H54 (cell line): ENCODE data around the gene PRKAB1.

Experiments used
- DNase-seq: peaks from one replicate; pipeline ENCODE4 v3.0.0; 2011; ENCODE audit warnings: low spot score, mixed read lengths; ENCODE audit not compliant: insufficient read length
- FAIRE-seq: peaks from 3 replicates; lab custom pipeline; 2011; peaks lifted over from hg19 to GRCh38; lab: Jason Lieb, UNC
- POLR2A ChIP-seq: IDR thresholded peaks from 2 replicates; pipeline ENCODE4 v1.6.1; 2011; ENCODE audit warnings: low read depth, mild to moderate bottlenecking, low read length

PRKAB1 gene

GRCh38 chr12:119684711-119685369 lies 16.9 kb downstream of the PRKAB1 start:
- TF ChIP-seq POLR2A = no peak

DNA sequence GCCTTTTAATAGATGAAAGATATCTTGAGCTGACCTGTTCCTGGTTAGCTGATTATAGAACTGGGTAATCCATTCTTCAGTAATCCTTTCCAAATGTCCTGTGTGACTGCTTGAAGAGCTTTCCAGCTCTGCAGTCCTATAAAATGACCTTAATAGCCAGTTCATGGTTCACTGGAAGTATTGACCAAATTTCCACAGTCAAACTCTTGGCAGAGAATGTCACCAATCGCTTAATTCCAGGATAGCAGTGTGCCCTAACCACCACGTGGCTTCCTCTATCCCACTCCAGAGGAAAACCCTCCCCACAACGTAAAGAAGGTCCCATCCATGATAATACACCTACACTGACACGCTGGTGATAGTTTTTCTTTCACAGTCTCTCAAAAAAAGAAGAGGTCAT lies 17.4 kb downstream of the PRKAB1 start:
- TF ChIP-seq POLR2A = no peak
- FAIRE-seq (no peak), DNase-seq (no peak)

More at GRCh38 chr12:119684711-119685369, 16.9 kb downstream of the PRKAB1 start:
- FAIRE-seq = no peak
- DNase-seq = no peak

- DNase-seq = no peak
- no peak for TF ChIP-seq POLR2A
- no peak for FAIRE-seq
Measured at GRCh38 chr12:119686355-119686754, 18.4 kb downstream of the PRKAB1 start.

- no peak for FAIRE-seq
Measured at GRCh38 chr12:119686776-119687175, 18.8 kb downstream of the PRKAB1 start.

GRCh38 chr12:119687406-119687805 lies 19.5 kb downstream of the PRKAB1 start:
- no peak for TF ChIP-seq POLR2A
- no peak for FAIRE-seq
- no peak for DNase-seq

More at GRCh38 chr12:119686776-119687175, 18.8 kb downstream of the PRKAB1 start:
- no peak for DNase-seq
- TF ChIP-seq POLR2A = no peak

DNA sequence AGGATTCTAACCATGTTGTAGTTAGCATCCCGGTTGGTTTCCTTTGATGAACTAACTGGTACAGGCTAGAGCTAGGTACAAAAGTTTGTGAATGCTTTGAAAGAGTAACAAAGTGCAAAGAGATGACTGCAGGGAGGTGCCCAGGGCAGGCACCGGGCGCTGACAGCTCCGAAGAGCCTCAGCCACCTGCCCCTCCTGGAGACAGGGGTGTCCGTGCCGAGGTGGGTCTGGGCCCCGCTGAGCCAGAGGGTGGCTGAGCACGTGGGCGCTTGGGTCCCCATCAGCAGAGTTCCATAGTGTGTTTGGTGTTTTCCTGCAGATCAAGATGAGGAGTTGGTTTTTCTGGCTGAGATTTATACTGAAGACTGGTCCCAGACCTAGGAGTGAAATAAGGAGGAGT lies 19.9 kb downstream of the PRKAB1 start:
- TF ChIP-seq POLR2A = no peak
- FAIRE-seq (no peak), DNase-seq (no peak)

GRCh38 chr12:119689935-119690500 lies 22.1 kb downstream of the PRKAB1 start:
- FAIRE-seq (no peak), DNase-seq (no peak)
- no peak for TF ChIP-seq POLR2A

GRCh38 chr12:119691202-119691810 lies 23.4 kb downstream of the PRKAB1 start:
- FAIRE-seq = no peak
- DNase-seq = no peak
- TF ChIP-seq POLR2A = no peak

- no peak for TF ChIP-seq POLR2A
- FAIRE-seq (no peak), DNase-seq (no peak)
Measured at GRCh38 chr12:119692410-119692809, 24.5 kb downstream of the PRKAB1 start.

- DNase-seq = peak; percentile 11
- no peak for TF ChIP-seq POLR2A
- FAIRE-seq = peak; percentile 65
Measured at GRCh38 chr12:119692997-119693396, 25.1 kb downstream of the PRKAB1 start.

GRCh38 chr12:119693511-119693910 lies 25.6 kb downstream of the PRKAB1 start:
- no peak for DNase-seq
- TF ChIP-seq POLR2A = no peak

DNA sequence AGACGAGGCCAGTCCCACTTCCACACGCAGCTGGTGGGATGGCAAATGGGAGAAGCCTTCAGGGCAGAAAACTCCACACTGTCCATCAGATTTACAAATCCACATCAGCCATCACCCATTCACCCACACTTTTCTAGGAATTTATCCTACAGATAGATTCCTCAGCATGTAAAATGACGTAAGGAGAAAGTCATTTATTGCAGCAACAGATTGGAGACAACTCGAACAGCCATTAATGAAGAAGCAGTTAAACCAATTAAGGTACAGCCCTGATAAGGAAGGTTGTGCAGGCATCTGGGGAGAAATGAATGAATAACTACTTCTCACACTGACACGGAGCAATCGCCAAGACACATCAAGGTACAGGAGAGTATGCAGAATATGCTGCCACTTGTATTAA lies 26.2 kb downstream of the PRKAB1 start:
- FAIRE-seq (no peak), DNase-seq (no peak)
- no peak for TF ChIP-seq POLR2A

More at GRCh38 chr12:119693511-119693910, 25.6 kb downstream of the PRKAB1 start:
- FAIRE-seq = no peak

- FAIRE-seq (no peak), DNase-seq (no peak)
Measured at GRCh38 chr12:119695034-119695433, 27.1 kb downstream of the PRKAB1 start.

GRCh38 chr12:119696943-119697342 lies 29.0 kb downstream of the PRKAB1 start:
- FAIRE-seq (no peak), DNase-seq (no peak)
- TF ChIP-seq POLR2A = no peak

More at GRCh38 chr12:119695034-119695433, 27.1 kb downstream of the PRKAB1 start:
- no peak for TF ChIP-seq POLR2A
